ENCODE results near the gene VWA8.

The VWA8 gene

GRCh38 chr13:41774605-41775218 lies 186.2 kb downstream of the VWA8 start:
- H3K36me3 ChIP-seq (ENCODE audit: control insufficient read depth in 2 of 2, insufficient read depth in 1 of 2, low read length in 2 of 2) = no peaks in the 10 kb centered on the region
- H3K4me3 ChIP-seq (ENCODE audit: low read depth, low read length) = no peak overlapping the region
- 0 out of 2 replicates have a peak, but pooled peaks cover 8% of the 10 kb centered on the region for H3K4me1 ChIP-seq (ENCODE audit: control insufficient read depth, insufficient read depth, low read length)
- POLR2A ChIA-PET = no interaction called here
- H3K27ac ChIP-seq (ENCODE audit: extremely low read depth, low read depth, low read length) = no peak overlapping the region
- CTCF ChIA-PET = interaction anchor here (0.5 to 0.8 kb wide), 2 partner anchors 59 to 106 kb away, joined by 3 to 4 read pairs; no protein-coding TSS in a partner anchor
- H3K9me3 ChIP-seq (ENCODE audit: control insufficient read depth, insufficient read depth, low read depth, low read length) = no peaks in the 10 kb centered on the region
- no peak for TF ChIP-seq ZNF529 (tag by site-specific recombination; IDR thresholded peaks at IDR 0.05; ENCODE audit: insufficient replicate concordance)
- TF ChIP-seq, protein P1, sequence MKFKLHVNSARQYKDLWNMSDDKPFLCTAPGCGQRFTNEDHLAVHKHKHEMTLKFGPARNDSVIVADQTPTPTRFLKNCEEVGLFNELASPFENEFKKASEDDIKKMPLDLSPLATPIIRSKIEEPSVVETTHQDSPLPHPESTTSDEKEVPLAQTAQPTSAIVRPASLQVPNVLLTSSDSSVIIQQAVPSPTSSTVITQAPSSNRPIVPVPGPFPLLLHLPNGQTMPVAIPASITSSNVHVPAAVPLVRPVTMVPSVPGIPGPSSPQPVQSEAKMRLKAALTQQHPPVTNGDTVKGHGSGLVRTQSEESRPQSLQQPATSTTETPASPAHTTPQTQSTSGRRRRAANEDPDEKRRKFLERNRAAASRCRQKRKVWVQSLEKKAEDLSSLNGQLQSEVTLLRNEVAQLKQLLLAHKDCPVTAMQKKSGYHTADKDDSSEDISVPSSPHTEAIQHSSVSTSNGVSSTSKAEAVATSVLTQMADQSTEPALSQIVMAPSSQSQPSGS (tag by site-specific recombination; IDR thresholded peaks at IDR 0.05; ENCODE audit: low read depth) = no peak
- TF ChIP-seq ZBTB17 (tag by site-specific recombination; IDR thresholded peaks at IDR 0.05) = 0 out of 2 replicates have a peak, but pooled peaks have one; percentile 31
- no peak for TF ChIP-seq HOXD13 (CRISPR knock-in tag; IDR thresholded peaks at IDR 0.05; ENCODE audit: borderline replicate concordance)
- TF ChIP-seq ZNF776 (tag by site-specific recombination; IDR thresholded peaks at IDR 0.05; ENCODE audit: borderline replicate concordance) = no peak
- TF ChIP-seq FEZF1 (tag by site-specific recombination; IDR thresholded peaks at IDR 0.05) = peak; percentile 73
- TF ChIP-seq, protein P2, sequence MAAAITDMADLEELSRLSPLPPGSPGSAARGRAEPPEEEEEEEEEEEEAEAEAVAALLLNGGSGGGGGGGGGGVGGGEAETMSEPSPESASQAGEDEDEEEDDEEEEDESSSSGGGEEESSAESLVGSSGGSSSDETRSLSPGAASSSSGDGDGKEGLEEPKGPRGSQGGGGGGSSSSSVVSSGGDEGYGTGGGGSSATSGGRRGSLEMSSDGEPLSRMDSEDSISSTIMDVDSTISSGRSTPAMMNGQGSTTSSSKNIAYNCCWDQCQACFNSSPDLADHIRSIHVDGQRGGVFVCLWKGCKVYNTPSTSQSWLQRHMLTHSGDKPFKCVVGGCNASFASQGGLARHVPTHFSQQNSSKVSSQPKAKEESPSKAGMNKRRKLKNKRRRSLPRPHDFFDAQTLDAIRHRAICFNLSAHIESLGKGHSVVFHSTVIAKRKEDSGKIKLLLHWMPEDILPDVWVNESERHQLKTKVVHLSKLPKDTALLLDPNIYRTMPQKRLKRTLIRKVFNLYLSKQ (tag by site-specific recombination; IDR thresholded peaks at IDR 0.05; ENCODE audit: borderline replicate concordance) = no peak
- no peak for TF ChIP-seq MZF1 (tag by site-specific recombination; IDR thresholded peaks at IDR 0.05; ENCODE audit: borderline replicate concordance)
- TF ChIP-seq ZNF785 (tag by site-specific recombination; IDR thresholded peaks at IDR 0.05) = no peak
- no peak for TF ChIP-seq ZBTB20 (tag by site-specific recombination; IDR thresholded peaks at IDR 0.05)
- TF ChIP-seq MEIS1 (CRISPR knock-in tag; IDR thresholded peaks at IDR 0.05; ENCODE audit: borderline replicate concordance) = no peak
- TF ChIP-seq GLI4 (tag by site-specific recombination; IDR thresholded peaks at IDR 0.05) = no peak
- TF ChIP-seq YY1 (tag by site-specific recombination; IDR thresholded peaks at IDR 0.05) = no peak
- 0 out of 2 replicates have a peak, but pooled peaks have one; percentile 23 for TF ChIP-seq ZNF362 (tag by site-specific recombination; IDR thresholded peaks at IDR 0.05)
- no peak for TF ChIP-seq RBAK (tag by site-specific recombination; IDR thresholded peaks at IDR 0.05)
- no peak for TF ChIP-seq ZNF148 (tag by site-specific recombination; IDR thresholded peaks at IDR 0.05; ENCODE audit: borderline replicate concordance)
- no peak for TF ChIP-seq ZNF530 (tag by site-specific recombination; IDR thresholded peaks at IDR 0.05; ENCODE audit: low read depth)
- TF ChIP-seq ZEB2 (tag by site-specific recombination; IDR thresholded peaks at IDR 0.05) = peak; percentile 39
- TF ChIP-seq, protein P3, sequence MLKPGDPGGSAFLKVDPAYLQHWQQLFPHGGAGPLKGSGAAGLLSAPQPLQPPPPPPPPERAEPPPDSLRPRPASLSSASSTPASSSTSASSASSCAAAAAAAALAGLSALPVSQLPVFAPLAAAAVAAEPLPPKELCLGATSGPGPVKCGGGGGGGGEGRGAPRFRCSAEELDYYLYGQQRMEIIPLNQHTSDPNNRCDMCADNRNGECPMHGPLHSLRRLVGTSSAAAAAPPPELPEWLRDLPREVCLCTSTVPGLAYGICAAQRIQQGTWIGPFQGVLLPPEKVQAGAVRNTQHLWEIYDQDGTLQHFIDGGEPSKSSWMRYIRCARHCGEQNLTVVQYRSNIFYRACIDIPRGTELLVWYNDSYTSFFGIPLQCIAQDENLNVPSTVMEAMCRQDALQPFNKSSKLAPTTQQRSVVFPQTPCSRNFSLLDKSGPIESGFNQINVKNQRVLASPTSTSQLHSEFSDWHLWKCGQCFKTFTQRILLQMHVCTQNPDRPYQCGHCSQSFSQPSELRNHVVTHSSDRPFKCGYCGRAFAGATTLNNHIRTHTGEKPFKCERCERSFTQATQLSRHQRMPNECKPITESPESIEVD (tag by site-specific recombination; IDR thresholded peaks at IDR 0.05) = peak; percentile 78
- TF ChIP-seq, protein P4, sequence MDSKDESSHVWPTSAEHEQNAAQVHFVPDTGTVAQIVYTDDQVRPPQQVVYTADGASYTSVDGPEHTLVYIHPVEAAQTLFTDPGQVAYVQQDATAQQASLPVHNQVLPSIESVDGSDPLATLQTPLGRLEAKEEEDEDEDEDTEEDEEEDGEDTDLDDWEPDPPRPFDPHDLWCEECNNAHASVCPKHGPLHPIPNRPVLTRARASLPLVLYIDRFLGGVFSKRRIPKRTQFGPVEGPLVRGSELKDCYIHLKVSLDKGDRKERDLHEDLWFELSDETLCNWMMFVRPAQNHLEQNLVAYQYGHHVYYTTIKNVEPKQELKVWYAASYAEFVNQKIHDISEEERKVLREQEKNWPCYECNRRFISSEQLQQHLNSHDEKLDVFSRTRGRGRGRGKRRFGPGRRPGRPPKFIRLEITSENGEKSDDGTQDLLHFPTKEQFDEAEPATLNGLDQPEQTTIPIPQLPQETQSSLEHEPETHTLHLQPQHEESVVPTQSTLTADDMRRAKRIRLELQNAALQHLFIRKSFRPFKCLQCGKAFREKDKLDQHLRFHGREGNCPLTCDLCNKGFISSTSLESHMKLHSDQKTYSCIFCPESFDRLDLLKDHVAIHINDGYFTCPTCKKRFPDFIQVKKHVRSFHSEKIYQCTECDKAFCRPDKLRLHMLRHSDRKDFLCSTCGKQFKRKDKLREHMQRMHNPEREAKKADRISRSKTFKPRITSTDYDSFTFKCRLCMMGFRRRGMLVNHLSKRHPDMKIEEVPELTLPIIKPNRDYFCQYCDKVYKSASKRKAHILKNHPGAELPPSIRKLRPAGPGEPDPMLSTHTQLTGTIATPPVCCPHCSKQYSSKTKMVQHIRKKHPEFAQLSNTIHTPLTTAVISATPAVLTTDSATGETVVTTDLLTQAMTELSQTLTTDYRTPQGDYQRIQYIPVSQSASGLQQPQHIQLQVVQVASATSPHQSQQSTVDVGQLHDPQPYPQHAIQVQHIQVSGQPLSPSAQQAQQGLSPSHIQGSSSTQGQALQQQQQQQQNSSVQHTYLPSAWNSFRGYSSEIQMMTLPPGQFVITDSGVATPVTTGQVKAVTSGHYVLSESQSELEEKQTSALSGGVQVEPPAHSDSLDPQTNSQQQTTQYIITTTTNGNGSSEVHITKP (tag by site-specific recombination; IDR thresholded peaks at IDR 0.05) = no peak
- no peak for TF ChIP-seq ZNF660 (tag by site-specific recombination; IDR thresholded peaks at IDR 0.05)
- no peak for TF ChIP-seq ZNF214 (tag by site-specific recombination; IDR thresholded peaks at IDR 0.05; ENCODE audit: borderline replicate concordance)
- peak; percentile 100 for TF ChIP-seq SP7 (tag by site-specific recombination; IDR thresholded peaks at IDR 0.05)
- peak; percentile 45; the same call in 1 of the 2 replicates for TF ChIP-seq ZNF843 (tag by site-specific recombination; IDR thresholded peaks at IDR 0.05)
